ENCODE data around the gene OR2W3.

The OR2W3 gene

DNA sequence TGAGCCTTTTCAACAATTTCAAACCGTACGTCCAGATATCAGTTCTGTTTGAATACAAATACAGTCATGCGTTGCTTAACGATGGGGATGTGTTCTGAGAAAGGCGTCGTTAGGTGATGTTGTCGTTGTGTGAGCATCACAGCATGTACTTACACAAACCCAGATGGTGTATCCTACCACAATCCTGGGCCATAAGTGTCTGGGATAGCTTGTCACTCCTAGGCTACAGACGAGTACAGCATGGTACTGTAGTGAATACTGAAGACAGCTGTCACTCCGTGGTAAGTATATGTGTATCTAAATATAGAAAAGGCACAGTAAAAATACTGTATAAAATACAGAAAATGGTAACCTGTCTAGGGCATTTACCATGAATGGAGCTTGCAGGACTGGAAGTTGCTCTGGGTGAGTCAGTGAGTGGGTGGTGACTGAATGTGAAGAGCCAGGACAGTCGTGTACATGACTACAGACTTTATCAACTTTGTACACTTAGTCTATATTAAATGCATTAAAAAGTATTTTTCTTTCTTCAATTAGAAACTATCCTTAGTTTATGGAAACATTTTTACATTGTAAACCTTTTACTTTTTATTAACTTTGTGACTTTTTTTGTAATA lies 10.5 kb upstream of the OR2W3 start:
- H3K36me3 Mint-ChIP-seq (ENCODE audit: insufficient read depth): no peaks in the 10 kb centered on the region
- H3K4me1 Mint-ChIP-seq: no peaks in the 10 kb centered on the region
- H3K9me3 Mint-ChIP-seq: no peaks in the 10 kb centered on the region
- no peak overlapping the region for H3K4me3 Mint-ChIP-seq
- DNase-seq (ENCODE audit: low spot score in 2 of 2) (no peak), ATAC-seq (replicated peaks; ENCODE audit: extremely low read depth, poor library complexity, severe bottlenecking) (no peak)
- no peaks in the 10 kb centered on the region for H3K27me3 Mint-ChIP-seq
- H3K27ac Mint-ChIP-seq (ENCODE audit: low read depth): no peak overlapping the region

DNA sequence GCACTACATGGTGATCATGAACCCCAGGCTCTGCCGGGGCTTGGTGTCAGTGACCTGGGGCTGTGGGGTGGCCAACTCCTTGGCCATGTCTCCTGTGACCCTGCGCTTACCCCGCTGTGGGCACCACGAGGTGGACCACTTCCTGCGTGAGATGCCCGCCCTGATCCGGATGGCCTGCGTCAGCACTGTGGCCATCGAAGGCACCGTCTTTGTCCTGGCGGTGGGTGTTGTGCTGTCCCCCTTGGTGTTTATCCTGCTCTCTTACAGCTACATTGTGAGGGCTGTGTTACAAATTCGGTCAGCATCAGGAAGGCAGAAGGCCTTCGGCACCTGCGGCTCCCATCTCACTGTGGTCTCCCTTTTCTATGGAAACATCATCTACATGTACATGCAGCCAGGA lies 589 bp downstream of the OR2W3 start:
- no peak overlapping the region for H3K27ac Mint-ChIP-seq (ENCODE audit: low read depth)
- H3K4me3 Mint-ChIP-seq: no peak overlapping the region
- ATAC-seq (replicated peaks; ENCODE audit: extremely low read depth, poor library complexity, severe bottlenecking): no peak

GRCh38 chr1:247904122-247904521 lies 8.7 kb downstream of the OR2W3 start:
- Mint-ChIP-seq H3K36me3 (ENCODE audit: insufficient read depth) (peaks cover 4% of the 10 kb centered on the region), H3K9me3 (peaks cover 6% of the 10 kb centered on the region), H3K27me3 (no peaks in the 10 kb centered on the region), H3K27ac (ENCODE audit: low read depth) (peak overlapping the region; percentile 7), H3K4me1 (peaks cover 25% of the 10 kb centered on the region), H3K4me3 (no peak overlapping the region)
- ATAC-seq (replicated peaks; ENCODE audit: extremely low read depth, poor library complexity, severe bottlenecking): no peak
- no peak for DNase-seq (ENCODE audit: low spot score in 2 of 2)

More for the DNA sequence above, 589 bp downstream of the OR2W3 start:
- Mint-ChIP-seq H3K27me3 (peaks cover 14% of the 10 kb centered on the region), H3K9me3 (peaks cover 17% of the 10 kb centered on the region), H3K36me3 (ENCODE audit: insufficient read depth) (peaks cover 1% of the 10 kb centered on the region), H3K4me1 (no peaks in the 10 kb centered on the region)
- no peak for DNase-seq (ENCODE audit: low spot score in 2 of 2)

DNA sequence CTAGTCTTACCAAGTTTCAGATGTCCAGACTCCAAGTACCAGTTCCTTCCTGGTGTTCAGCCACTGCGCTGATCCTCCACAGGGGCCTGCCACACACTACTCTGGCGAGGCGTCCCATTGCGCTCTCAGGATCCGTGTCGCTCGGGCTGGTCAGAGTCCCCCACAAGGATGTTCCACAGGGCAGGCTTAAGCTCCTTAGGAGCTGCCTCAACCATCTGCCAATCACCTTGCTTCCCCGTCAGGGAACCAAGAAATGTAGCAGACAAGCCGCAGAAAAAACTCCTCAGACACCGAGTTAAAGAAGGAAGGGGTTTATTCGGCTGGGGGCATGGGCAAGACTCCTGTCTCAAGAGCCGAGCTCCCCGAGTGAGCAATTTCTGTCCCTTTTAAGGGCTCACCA lies 9.8 kb downstream of the OR2W3 start:
- ATAC-seq (replicated peaks; ENCODE audit: extremely low read depth, poor library complexity, severe bottlenecking) (no peak), DNase-seq (ENCODE audit: low spot score in 2 of 2) (no peak)
- Mint-ChIP-seq H3K4me3 (peak overlapping the region; percentile 23), H3K36me3 (ENCODE audit: insufficient read depth) (peaks cover 3% of the 10 kb centered on the region), H3K4me1 (peaks cover 25% of the 10 kb centered on the region), H3K9me3 (peaks cover 6% of the 10 kb centered on the region), H3K27me3 (no peaks in the 10 kb centered on the region), H3K27ac (ENCODE audit: low read depth) (no peak overlapping the region)

- peak overlapping the region; percentile 86 for H3K4me3 Mint-ChIP-seq
- H3K27ac Mint-ChIP-seq (ENCODE audit: low read depth): peak overlapping the region; percentile 99
- DNase-seq (ENCODE audit: low spot score in 2 of 2) (no peak), ATAC-seq (replicated peaks; ENCODE audit: extremely low read depth, poor library complexity, severe bottlenecking) (no peak)
- peaks cover 6% of the 10 kb centered on the region for H3K9me3 Mint-ChIP-seq
- peaks cover 25% of the 10 kb centered on the region for H3K4me1 Mint-ChIP-seq
- H3K27me3 Mint-ChIP-seq: no peaks in the 10 kb centered on the region
- H3K36me3 Mint-ChIP-seq (ENCODE audit: insufficient read depth): peaks cover 3% of the 10 kb centered on the region
These were observed 10.6 kb downstream of the OR2W3 start for GRCh38 chr1:247905910-247906503.

DNA sequence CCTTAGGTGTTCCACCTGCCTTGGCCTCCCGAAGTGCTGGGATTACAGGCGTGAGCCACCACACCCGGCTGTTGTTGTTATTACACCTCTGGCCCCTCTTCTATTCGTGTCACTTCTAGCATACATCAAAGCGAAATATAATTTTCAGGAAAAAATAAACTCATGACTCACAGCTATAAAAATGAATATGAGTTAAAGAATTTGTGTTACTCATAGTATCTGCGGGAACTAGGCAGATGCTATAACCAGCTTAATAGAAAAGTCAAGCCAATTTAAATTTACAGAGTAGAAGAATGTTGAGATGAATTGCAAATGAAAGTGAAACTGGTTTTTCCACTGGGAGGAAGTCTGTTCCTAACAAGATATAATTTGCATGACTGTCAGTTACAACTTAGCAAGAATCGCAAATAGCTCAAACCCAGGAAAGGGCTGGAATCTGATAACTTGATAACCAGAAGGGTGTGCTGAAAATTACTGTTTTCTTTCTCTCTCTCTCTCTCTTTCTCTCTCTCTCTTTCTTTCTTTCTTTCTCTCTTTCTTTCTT lies 11.2 kb downstream of the OR2W3 start:
- peaks cover 25% of the 10 kb centered on the region for H3K4me1 Mint-ChIP-seq
- peak overlapping the region; percentile 99 for H3K27ac Mint-ChIP-seq (ENCODE audit: low read depth)
- peaks cover 6% of the 10 kb centered on the region for H3K9me3 Mint-ChIP-seq
- ATAC-seq (replicated peaks; ENCODE audit: extremely low read depth, poor library complexity, severe bottlenecking): no peak
- DNase-seq (ENCODE audit: low spot score in 2 of 2): no peak
- H3K27me3 Mint-ChIP-seq: no peaks in the 10 kb centered on the region
- H3K36me3 Mint-ChIP-seq (ENCODE audit: insufficient read depth): peaks cover 3% of the 10 kb centered on the region
- H3K4me3 Mint-ChIP-seq: peak overlapping the region; percentile 86

DNA sequence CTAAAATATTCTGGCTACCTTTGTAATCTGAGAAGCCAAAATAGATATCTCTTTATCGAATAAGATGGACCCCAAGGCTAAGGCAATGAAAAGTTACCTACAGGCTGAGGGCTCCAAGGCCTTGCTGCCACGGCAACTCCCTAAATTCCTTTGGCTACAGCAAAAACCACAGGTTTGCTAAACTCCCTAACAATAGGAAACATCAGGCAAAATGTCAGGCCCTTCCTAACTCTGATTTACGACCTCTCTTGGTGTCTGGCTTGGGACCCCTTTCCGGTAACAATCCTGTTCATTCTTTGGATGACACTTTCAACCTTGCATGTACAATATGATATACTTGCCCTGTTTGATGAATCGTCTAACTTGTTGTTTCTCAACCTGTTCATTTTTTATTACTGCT lies 13.4 kb downstream of the OR2W3 start:
- Mint-ChIP-seq H3K36me3 (ENCODE audit: insufficient read depth) (peaks cover 3% of the 10 kb centered on the region), H3K27ac (ENCODE audit: low read depth) (no peak overlapping the region), H3K27me3 (peaks cover 12% of the 10 kb centered on the region), H3K4me3 (no peak overlapping the region), H3K4me1 (peaks cover 25% of the 10 kb centered on the region), H3K9me3 (peaks cover 6% of the 10 kb centered on the region)
- ATAC-seq (replicated peaks; ENCODE audit: extremely low read depth, poor library complexity, severe bottlenecking) (no peak), DNase-seq (ENCODE audit: low spot score in 2 of 2) (no peak)

- no peak for ATAC-seq (replicated peaks; ENCODE audit: extremely low read depth, poor library complexity, severe bottlenecking)
- Mint-ChIP-seq H3K27me3 (peaks cover 20% of the 10 kb centered on the region), H3K4me3 (no peak overlapping the region)
These were observed 18.4 kb downstream of the OR2W3 start for GRCh38 chr1:247913786-247914185.

GRCh38 chr1:247914941-247915662 lies 19.7 kb downstream of the OR2W3 start:
- peaks cover 20% of the 10 kb centered on the region for H3K27me3 Mint-ChIP-seq
- H3K4me1 Mint-ChIP-seq: no peaks in the 10 kb centered on the region
- no peak for DNase-seq (ENCODE audit: low spot score in 2 of 2)
- H3K9me3 Mint-ChIP-seq: no peaks in the 10 kb centered on the region
- H3K36me3 Mint-ChIP-seq (ENCODE audit: insufficient read depth): no peaks in the 10 kb centered on the region
- H3K27ac Mint-ChIP-seq (ENCODE audit: low read depth): no peak overlapping the region
- ATAC-seq (replicated peaks; ENCODE audit: extremely low read depth, poor library complexity, severe bottlenecking): no peak
- H3K4me3 Mint-ChIP-seq: no peak overlapping the region

More at GRCh38 chr1:247913786-247914185, 18.4 kb downstream of the OR2W3 start:
- DNase-seq (ENCODE audit: low spot score in 2 of 2): no peak
- Mint-ChIP-seq H3K36me3 (ENCODE audit: insufficient read depth) (no peaks in the 10 kb centered on the region), H3K4me1 (no peaks in the 10 kb centered on the region), H3K27ac (ENCODE audit: low read depth) (no peak overlapping the region), H3K9me3 (no peaks in the 10 kb centered on the region)

DNA sequence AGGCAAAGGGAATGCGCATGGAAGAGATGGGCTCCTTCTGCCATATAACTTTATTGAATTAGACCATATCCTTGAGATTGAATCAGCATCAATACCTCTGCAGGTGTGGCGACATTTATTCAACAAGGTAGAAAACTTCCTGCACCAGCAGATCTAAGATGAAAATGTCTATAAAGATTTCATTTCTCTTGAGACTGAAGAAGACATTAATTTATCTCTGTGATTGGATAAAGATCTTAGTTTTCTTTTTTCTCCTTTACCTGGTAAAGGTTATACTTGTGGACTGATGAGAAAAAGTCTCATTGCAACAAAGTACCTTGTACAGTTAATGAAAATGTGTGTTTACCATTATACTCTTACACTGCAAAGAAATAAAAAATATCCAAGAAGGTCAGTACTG lies 24.6 kb downstream of the OR2W3 start, which contains the start of gene OR2T8:
Gene OR2T8 (plus strand): TSS at position 301 of the 400 bp plus-strand sequence. CDS start 766 bp downstream, outside the sequence.
- H3K4me3 Mint-ChIP-seq: no peak within 1 kb of the TSS
- DNase-seq (ENCODE audit: low spot score in 2 of 2) (no peak), ATAC-seq (replicated peaks; ENCODE audit: extremely low read depth, poor library complexity, severe bottlenecking) (no peak)
- H3K9me3 Mint-ChIP-seq: no peaks in the 10 kb centered on the region
- no peak within 1 kb of the TSS for H3K27ac Mint-ChIP-seq (ENCODE audit: low read depth)
- H3K36me3 Mint-ChIP-seq (ENCODE audit: insufficient read depth): no peaks in the 10 kb centered on the region
- no peaks in the 10 kb centered on the region for H3K4me1 Mint-ChIP-seq
- peaks cover 7% of the 10 kb centered on the region for H3K27me3 Mint-ChIP-seq

GRCh38 chr1:247923941-247924340 lies 28.6 kb downstream of the OR2W3 start:
- Mint-ChIP-seq H3K4me1 (no peaks in the 10 kb centered on the region), H3K27me3 (no peaks in the 10 kb centered on the region), H3K27ac (ENCODE audit: low read depth) (no peak overlapping the region), H3K36me3 (ENCODE audit: insufficient read depth) (no peaks in the 10 kb centered on the region), H3K4me3 (no peak overlapping the region), H3K9me3 (no peaks in the 10 kb centered on the region)
- DNase-seq (ENCODE audit: low spot score in 2 of 2): no peak
- ATAC-seq (replicated peaks; ENCODE audit: extremely low read depth, poor library complexity, severe bottlenecking): no peak

DNA sequence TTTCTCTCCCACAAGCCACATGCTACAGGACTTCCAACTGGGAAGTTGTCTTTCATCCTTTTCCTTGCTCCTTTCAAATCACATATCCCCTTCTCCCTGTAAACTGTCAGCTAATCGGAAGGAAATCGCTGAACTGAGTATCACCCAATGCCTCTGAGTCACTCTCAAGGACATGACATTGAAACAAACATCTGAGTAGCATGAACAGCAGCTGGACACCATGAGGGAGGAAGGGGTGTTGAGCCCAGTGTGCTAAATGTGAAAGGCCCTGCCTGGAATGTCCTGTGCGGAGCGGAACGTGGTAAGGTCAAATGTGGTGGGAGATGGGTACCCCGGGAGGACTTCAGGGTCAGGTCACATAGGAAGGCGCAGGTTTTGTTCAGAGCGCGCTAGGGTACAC lies 29.5 kb downstream of the OR2W3 start, which contains the start of gene OR2AJ1:
Gene OR2AJ1 (plus strand): TSS at position 22 of the 400 bp plus-strand sequence. CDS start 8,880 bp downstream, outside the sequence.
- no peak within 1 kb of the TSS for H3K27ac Mint-ChIP-seq (ENCODE audit: low read depth)
- no peak within 1 kb of the TSS for H3K4me3 Mint-ChIP-seq

More for the DNA sequence above, 29.5 kb downstream of the OR2W3 start, which contains the start of gene OR2AJ1:
- no peaks in the 10 kb centered on the region for H3K27me3 Mint-ChIP-seq
- peaks cover 1% of the 10 kb centered on the region for H3K36me3 Mint-ChIP-seq (ENCODE audit: insufficient read depth)
- ATAC-seq (replicated peaks; ENCODE audit: extremely low read depth, poor library complexity, severe bottlenecking) (no peak), DNase-seq (ENCODE audit: low spot score in 2 of 2) (no peak)
- H3K4me1 Mint-ChIP-seq: no peaks in the 10 kb centered on the region
- H3K9me3 Mint-ChIP-seq: no peaks in the 10 kb centered on the region

Data from central memory CD8-positive, alpha-beta T cell (primary cell).